IPS-NIHi7 (cell line): Measurements from ENCODE around the gene TAF4B.
"Not testable (repeated sequence)": the region's sequence is repeated elsewhere in the genome, so short reads cannot be mapped to it uniquely, and the experiment has no call there.

Source experiments
- DNase-seq: peaks from one replicate; pipeline ENCODE4 v3.0.0; 2012; ENCODE audit warnings: mixed read lengths; ENCODE audit errors: extremely low spot score

The TAF4B gene

DNA sequence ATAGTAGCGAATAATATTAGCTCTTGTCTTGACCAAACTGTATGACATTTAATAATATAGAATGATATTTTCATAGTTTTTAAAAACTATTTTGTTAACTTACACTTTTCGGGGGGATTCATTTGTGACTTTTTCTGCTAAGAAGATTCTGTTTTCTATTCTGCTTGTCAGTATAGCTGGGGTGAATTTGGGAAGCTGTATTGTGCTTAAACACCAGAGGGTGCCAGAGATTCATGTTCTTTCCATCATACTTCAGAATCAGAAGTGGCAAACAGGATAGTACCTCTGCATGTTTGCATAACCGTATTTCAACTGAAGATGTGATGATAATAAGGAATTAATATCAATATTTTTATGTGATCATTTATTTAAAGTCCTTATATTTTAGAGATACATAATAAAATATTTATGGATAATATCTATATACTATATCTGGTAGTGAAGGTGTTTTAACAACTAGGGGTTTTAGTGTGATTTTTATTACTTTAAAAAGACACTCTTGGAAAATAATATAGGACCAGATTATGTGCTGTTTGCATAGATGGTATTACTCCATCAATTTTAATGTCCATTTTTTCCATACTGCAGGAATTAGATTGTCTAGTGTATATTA is 81.0 kb downstream of the TAF4B start:
- peak; percentile 53 for DNase-seq

DNA sequence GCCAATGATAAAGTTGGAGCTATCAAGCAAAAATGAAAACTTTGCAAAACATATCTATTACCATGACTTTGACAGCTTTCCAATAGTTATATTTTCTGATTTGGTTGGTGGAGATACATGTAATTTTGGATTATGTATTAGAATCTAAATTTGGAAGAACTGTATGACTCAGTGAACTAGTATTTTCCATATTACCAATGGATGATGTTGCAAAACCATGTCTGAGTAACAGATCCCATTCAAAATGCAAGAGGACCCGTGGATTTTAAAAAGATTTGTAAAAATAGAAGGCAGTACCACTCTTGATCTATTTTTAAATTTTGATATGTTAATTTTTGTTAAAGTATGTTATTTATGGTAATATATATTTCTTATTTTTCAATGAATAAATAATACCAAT is 83.0 kb downstream of the TAF4B start:
- no peak for DNase-seq

DNA sequence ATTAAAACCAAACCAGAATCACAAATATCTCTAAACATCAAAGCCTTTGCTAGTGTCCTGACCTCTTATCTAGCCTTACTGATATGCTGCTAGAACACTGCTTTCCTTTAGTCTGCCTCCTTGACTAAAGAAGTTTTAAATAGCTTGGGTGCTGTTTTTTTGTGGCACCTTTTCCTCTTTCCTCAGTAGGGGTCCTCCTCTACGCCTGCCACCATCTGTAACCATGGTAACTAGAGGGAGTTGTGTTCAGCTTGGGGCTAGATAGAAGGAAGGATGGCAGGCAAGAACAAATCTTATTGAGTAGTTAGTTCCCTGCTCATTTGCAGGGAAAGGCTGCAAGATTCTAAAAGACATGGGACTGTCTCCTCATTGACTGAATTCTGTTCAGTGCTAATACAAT is 86.0 kb downstream of the TAF4B start:
- peak; percentile 28 for DNase-seq

DNA sequence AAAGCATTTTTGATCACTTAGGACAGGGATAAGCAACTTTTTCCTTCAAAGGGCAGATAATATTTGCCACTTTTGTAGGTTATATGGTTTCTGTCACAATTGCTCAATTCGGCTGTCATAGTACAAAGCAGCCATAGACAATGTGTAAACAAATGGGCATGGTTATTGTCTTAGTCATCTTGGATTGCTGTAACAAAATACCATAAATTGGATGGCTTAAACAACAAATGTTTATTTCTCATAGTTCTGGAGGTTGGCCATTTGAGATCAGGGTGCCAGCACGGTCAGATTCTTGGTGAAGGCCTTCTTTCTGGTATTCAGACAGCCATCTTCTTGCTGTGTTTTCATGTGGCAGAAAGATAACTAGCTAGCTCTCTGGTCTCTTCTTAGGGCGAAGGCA is 91.2 kb downstream of the TAF4B start:
- DNase-seq = no peak

DNA sequence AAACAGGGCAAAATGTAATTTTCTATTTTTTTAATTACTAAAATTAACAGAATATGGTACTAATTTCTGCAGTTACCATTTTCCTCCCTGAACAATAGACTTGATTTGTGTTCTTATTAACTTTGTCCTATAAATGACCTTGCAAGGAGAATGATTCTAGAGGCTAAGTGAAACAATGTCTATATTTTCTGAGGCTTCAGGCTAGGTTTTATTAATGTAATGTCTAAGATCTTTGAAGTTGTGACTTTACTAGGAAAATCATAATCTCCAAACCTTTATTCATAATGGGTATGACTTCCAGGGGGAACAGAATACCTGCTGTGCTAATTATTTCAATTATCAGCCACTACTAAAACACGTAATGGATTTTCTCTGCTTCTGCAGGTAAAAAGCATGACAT is 94.4 kb downstream of the TAF4B start:
- no peak for DNase-seq

DNA sequence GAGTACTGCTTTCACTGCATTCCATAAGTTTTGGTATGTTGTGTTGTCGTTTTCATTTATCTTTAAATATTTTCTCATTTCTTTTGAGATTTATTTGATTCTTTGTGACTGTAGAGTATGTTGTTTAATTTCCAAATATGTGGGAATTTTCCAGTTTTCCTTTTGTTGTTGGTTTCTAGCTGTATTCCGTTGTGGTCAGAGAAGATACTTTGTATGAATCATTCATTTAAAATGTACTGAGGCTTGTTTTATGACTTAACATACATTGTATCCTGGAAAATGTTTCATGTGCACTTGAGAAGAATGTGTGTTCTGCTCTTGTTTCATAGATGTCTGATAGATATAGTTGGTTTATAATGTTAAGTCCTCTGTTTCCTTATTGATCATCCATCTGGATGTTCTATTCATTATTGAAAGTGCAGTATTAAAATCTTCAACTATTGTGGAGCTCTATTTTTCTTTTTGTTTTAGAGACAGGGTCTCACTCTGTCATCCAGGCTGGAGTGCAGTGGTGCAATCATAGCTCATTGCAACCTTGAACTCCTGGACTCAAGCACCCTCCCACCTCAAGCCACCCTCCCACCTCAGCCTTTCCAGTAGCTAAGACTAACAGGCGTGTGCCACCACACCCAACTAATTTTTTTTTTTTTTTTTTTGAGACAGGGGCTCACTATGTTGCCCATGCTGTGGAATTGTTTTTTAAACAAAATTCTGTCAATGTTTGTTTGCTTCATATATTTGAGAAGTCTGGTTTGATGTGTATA is 96.8 kb downstream of the TAF4B start:
- no peak for DNase-seq

DNA sequence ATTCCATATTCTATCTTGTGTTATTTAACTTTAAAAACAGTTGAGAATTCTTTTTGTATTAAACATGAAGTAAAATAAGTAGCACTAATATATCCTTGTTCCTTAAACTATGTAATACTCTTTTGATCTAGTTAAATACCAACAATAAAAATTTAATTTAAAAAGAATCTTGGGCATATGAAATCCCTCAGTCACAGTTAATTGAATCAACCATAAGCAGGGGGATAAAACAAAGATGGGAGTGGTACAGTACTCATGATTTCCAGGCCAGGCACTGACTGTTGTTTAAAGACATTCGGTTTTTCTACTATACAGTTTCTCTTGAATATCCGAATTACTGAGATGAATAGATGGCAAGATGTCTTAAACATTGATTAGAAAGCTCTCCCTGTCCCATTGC is 99.5 kb downstream of the TAF4B start:
- no peak for DNase-seq

DNA sequence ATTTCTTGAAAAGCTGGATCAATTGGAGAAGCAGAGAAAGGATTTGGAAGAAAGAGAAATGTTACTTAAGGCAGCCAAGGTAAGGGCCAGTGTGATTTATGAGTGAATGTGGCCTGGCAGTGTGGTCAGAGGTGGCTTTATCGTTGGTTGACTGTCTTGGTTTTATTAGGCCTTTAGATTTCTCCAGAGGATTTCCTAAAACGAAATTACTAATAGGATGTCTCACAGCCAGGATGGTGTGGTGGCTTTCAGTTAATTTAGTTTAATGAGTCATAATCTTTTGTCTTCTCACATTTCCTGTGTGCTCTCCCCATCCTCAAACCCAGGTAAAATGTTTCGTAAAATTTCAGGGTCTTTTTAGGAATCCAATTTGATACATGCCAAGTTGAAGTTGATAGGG is 100.8 kb downstream of the TAF4B start:
- DNase-seq = no peak

DNA sequence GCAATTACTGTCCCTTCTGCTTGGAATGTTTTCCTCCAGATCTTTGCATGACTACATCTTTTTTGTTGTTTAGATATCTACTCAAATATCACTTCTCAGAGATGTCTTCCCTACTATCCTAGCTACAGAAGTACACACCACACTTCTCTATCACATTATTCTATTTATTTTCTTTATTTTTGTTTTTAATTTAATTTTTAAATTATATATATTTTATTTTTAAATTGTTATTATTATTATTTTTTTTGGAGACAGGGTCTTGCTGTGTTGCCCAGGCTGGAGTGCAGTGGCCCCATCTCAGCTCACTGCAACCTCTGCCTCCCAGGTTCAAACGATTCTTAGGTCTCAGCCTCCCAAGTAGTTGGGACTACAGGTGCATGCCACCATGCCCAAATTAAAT is 106.7 kb downstream of the TAF4B start:
- DNase-seq = no peak

DNA sequence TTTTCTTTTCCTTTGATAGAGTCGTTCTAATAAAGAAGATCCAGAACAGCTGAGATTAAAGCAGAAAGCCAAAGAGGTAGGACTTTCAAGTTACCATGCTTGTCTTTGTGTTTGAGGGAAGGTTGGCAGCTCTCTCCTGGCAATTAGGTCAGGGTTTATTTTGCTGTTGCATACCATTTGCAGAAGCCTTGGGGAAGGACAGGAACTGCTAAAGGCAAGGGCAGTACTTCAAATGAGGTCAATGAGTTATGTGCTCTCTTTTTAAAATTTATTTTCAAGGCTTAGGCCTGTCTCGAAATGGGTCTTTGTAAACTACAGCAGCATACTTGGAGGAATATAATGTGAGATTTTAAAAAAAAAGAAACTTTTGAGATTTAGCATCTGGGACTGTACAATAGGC is 108.9 kb downstream of the TAF4B start:
- DNase-seq = no peak

DNA sequence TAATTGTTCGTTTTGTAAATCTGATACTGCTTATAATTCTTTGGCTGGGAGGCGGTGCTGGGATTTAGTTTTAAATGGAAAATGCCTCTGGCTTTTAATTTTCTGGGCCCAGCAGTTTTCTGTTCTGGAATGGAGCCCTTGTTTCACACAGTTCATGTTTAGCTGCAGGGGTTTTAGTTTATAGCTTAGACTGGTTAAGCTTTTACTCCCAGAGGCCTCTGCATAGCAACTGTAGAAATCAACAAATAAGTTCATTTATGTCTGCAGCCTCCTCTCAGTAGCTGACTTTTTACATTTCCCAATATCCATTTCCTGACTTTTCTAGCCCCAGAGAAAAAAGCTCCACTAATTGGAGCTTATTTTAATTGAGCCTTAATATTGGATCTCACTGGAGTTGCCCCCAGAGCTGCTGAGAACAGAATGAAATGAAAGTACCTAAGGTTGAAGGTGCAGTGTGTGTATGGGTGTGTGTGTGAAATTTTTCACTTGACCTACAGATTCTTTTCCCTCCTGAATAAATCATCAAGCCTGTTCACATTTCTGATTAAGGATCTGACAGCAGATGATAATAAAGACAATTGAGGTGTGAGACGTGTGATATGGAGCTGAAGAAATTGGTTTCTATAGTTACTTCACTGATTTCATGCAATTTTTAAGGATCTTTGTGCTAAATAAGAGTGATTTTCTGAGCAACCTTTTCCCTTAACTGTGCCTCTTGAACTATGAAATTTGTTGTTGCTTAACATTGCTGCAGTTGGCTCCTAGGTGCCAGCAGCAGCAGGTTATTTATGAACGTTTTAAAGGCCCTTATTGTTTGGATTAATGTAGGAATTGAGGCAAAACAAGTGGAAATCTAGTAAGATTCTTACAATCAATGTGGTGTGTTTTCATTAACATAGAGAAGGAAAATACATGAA is 109.6 kb downstream of the TAF4B start:
- DNase-seq = no peak

DNA sequence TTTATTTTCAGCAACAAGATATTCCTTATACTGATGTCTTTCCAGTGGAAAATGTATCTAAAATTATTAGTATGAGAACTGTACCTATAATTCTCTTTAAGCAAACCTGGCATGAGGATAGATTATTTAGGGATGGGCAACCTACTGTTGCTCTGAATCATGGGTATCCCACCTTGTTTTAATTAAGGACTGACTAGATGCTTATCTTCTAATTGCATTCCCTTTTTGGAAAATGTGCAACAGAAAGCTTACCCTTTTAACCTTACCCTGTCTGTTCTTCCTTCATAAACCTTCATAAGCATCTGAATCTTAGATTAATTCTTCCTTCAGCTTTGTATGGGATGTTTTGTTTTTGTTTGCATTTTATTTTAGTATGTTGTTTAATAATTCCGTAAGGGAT is 110.3 kb downstream of the TAF4B start:
- DNase-seq = no peak

DNA sequence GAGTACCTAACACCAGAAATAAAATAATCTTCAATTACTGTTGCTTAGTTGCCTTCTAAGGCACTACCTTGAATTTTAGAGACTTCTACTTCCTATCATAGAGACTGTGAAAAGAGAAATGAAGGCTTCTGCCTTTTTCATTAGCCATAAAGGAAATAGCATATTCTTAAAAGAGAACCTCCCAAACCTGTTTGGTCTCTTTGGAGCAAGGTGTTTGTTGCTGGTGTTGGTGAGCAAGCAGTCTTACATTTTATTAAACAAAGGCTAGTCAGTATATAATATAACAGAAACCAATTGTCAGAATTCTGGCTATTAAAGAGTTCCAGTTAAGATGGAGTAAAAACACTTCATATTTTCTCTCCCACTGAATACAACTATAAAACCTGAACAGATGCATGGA is 116.4 kb downstream of the TAF4B start:
- no peak for DNase-seq

DNA sequence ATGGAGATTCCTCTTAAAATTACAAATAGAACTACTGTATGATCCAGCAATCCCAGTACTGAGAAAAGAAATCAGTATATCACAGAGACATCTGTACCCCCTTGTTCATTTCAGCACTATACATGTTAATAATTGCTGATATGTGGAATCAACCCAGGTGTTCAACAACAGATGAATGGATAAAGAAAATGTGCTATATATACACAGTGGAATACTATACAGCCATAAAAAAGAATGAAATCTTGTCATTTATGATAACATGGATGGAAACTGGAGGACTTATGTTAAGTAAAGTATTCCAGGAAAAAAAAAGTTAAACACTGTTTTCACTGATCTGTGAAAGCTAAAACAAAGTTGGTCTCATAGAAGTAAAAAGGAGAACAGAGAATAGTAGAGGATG is 124.7 kb downstream of the TAF4B start:
- no peak for DNase-seq

DNA sequence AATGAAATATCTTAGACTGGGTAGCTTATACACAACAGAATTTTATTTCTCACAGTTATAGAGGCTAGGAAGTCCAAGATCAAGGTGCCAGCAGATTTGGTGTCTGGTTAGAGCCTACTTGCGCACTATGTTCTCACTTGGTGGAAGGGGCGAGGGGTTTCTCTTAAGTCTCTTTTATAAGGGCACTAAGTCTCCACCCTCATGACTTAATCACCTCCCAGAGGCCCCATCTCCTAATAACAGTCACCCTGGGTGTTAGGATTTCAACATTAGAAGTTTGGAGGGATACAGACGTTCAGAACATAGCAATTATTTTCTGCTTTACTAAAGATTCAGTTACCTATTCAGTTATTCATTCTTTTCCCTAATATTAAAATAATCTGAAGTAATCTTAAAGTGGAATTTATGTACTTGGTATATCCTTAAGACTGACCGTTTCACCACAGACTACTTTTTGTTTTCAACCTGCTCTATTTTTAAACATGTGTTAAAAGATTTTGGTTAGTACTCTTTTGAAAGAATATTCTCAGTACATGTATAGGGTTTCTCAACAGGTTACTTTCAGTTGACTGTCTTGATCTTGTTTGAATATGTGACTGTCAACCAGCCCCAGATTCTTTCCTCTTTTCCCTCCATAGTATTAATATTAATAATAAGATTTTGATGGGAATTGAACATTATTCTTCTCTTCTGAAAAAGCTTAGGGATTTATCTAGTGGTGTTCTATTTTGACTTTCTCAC is 130.0 kb downstream of the TAF4B start:
- no peak for DNase-seq

DNA sequence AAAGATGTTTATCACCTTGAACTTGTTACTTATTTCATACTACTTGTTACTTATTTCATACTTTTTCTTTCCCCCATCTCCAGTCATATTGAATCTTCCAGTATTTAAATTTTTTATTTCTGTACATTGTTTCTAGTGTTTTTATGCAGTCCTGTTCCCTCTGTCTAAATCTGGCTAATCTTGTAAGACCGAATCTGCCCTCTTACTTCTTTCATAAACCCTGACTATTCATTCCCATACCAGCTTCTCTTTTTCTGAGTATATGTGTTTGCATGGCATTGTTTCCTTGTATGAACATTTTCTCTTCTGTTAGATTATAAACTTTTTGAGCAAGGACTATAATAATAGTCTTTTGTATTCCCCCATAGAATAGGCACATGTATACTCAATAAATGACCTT is 131.7 kb downstream of the TAF4B start:
- no peak for DNase-seq

DNA sequence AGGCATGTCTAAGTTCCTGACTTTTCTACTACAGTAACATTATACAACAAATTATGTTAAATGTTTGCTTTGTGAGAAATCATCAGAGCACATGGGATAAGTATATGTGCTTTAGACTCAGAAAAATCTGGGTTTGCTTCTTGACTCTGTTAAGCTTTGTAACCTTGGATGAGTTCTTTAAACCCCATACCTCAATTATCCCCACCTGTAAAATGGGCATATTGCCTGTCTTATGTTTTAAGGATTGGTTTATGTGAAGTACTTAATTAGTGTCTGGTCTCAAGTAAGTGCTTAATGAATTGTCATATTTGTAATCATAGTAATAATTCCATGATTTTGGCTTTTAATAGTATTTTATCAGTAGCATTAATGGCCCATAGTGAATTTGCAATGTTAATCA is 135.8 kb downstream of the TAF4B start:
- DNase-seq = no peak

DNA sequence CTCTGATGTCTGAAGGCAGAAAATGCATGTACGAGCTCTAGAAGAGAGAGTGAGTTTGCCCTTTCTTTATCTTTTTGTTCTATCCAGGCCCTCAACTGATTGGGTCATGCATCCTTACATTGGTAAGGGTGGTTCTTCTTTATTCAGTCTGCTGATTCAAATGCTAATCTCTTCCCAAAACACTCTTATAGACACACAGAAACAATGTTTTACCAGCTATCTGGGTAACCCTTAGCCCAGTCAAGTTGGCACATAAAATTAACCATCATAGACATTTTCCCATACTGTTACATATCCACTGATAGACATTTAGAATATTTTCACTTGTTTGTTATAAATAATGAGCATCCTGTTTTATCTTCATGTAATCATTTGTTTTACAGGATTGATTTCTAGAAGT is 141.2 kb downstream of the TAF4B start:
- DNase-seq = no peak

DNA sequence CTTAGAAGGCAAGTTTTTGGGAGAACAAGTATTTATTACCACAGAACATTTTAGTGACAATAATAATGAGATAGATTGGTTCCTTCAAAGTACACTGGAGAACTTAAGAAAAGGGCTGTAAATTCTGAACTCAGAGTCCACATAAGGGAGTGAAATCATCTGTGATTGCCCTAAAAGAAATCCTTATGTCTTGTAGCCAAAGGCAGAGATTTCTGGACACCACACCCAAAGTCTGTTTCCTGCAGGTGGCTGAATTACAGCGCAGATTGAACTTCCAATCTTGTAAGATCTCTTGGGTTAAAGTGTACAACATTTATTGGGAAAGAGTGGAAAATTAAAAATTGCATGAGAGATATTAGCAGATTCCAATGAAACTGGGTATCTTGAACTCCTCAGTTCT is 143.8 kb downstream of the TAF4B start:
- no peak for DNase-seq

DNA sequence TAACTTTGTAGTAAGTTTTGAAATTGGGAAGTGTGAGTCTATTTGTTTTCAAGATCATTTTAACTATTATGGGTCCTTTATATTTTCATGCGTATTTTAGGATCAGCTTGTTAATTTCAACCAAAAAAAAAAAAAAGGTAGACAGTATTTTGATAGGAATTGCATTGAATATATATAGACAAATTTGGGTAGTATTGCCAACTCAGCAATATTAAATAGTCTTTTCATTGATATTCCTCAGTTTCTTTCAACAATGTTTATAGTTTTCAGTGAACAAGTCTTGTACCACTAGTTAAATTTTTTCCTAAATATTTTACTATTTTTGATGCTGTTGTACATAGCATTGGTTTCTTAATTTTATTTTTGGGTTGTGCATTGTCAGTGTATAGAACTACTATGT is 149.9 kb downstream of the TAF4B start:
- no peak for DNase-seq

DNA sequence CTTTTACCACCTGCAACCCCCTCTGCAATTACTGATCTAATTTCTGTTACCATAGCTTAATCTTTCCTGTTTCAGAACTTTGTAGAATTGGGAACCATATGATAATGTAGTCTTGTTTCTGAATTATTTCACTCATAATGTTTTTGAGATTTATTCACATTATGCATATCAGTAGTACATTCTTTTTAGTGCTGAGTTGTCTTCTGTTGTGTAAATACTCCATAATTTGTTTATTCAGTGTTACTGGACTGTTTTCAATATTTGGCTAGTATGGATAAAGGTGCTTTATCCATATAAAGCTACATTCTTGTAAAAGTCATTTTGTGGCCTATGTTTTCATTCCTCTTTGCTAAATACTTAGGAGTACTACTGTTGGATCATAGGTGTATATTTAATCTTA is 152.5 kb downstream of the TAF4B start:
- DNase-seq = no peak

DNA sequence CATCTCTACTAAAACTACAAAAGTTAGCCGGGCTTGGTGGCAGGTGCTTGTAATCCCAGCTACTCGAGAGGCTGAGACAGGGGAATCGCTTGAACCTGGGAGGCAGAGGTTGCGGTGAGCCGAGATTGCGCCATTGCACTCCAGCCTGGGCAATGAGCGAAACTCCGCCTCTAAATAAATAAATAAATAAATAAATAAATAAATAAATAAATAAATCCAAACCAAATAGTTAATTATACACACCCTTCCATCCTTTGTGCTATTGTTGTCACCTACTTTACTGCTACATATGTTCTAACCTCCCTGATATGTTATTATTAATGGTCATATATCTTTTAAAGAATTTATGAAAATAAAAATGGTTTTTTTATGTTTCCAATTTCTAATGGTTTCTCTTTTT is 155.3 kb downstream of the TAF4B start:
- DNase-seq = not testable (repeated sequence)
